ENCODE data around the gene PRR7.
A peak's percentile ranks its signal among the peaks of the same experiment; 100 is the strongest.

The PRR7 gene

DNA sequence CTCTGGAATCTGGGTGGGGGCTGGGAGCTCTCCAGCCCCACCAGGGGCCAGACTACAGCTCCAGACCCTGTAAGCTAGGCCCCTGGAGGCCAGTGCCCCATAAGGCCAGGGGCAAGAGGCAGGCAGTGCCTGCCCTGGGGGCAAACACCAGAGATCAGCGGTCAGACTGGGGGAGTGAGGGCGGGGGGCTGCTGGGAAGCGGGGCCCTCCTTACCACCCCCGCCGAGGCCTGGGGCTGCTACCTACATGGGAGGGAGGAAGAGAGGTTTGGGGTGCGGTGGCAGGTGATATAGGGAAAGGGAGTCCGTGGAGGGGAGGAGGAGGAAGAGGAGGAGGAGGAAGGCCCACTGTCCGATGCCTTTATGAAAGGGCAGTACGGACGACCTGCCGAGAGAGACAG, 12.7 kb downstream of the PRR7 start:
- no peaks in the 10 kb centered on the region for H3K9me3 ChIP-seq (ENCODE audit: control extremely low read depth in 1 of 5, control insufficient read depth in 4 of 5, insufficient read depth in 2 of 5, low read depth in 1 of 5, low read length in 4 of 5)
- peaks cover 4 to 51% (median 40%) of the 10 kb centered on the region in 4 experiments for H3K4me1 ChIP-seq (ENCODE audit: control extremely low read depth in 1 of 4, control insufficient read depth in 4 of 4, insufficient read depth in 4 of 4, low read length in 3 of 4)
- WGBS (ENCODE audit: insufficient coverage): 97% methylated on average over 11 of the region's 11 CpGs
- no peaks in the 10 kb centered on the region for H3K27me3 ChIP-seq (replicated peaks in 2 of 5; ENCODE audit: control insufficient read depth in 4 of 5, insufficient read depth in 5 of 5, low read length in 4 of 5)
- H3K36me3 ChIP-seq (ENCODE audit: control insufficient read depth in 4 of 4, insufficient read depth in 4 of 4, low read length in 3 of 4): peaks cover 2 to 18% (median 6%) of the 10 kb centered on the region in 4 experiments
- no peak overlapping the region for H3K27ac ChIP-seq (ENCODE audit: insufficient read depth in 1 of 2, low read depth in 1 of 2, low read length in 2 of 2, poor library complexity in 1 of 2, severe bottlenecking in 2 of 2)
- ChIA-PET POLR2A (no interaction called here), CTCF (interaction anchor here (0.8 to 26.2 kb wide), 8 partner anchors 10 to 70 kb away, joined by 3 to 509 read pairs (median 6); partner anchors contain the start of genes F12, PFN3 and SLC34A1)
- H3K4me3 ChIP-seq (ENCODE audit: control insufficient read depth in 1 of 7, extremely low read depth in 1 of 7, insufficient read depth in 4 of 7, low read depth in 2 of 7, low read length in 6 of 7): no peak overlapping the region
- no peak for DNase-seq

DNA sequence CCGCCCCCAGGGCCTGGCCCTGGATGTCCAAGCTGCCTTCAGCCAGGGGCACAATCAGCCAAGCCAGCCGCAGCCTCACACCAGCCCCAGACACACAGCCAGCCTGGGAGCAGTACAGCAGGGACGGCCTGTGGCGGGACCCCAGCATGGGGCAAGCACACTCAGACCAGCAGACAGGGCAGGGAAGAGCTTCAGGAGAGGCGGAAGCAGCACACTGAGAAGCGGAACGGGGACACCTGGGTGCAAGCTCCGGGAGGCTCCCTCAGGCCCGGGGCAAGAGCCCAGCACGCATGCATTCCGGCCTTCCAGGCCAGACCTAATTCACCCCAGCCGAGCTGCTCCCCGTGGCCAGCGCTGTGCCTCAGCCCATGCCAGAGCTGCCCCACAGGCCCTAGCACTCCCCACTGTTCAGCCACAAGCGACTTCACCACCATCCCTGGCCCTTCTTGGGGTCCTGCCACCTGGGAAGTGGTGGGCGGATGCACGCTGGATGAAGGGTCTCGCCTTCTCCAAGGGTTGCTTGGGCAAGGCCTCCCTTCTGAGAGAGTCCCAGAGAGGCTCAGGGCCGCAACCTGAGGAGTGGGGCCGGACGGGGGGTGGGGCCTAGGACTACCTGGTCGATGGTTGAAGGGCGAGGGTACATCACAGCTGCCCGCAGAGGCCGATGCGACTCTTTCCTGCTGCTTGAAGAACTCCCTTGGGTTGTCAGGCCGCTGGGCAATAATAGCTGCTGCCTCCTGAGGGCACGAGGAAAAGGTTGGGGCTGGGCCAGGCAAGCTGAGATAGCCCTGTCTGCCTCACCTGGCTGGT, 13.4 kb downstream of the PRR7 start:
- CTCF ChIA-PET: interaction anchor here (0.8 to 26.2 kb wide), 6 partner anchors 9 to 71 kb away, joined by 3 to 509 read pairs (median 6); partner anchors contain the start of genes F12, PFN3 and SLC34A1
- peaks cover 4 to 45% (median 35%) of the 10 kb centered on the region in 4 experiments for H3K4me1 ChIP-seq (ENCODE audit: control extremely low read depth in 1 of 4, control insufficient read depth in 4 of 4, insufficient read depth in 4 of 4, low read length in 3 of 4)
- no peak for DNase-seq
- H3K27ac ChIP-seq (ENCODE audit: insufficient read depth in 1 of 2, low read depth in 1 of 2, low read length in 2 of 2, poor library complexity in 1 of 2, severe bottlenecking in 2 of 2): no peak overlapping the region
- 96% methylated on average over 24 of the region's 28 CpGs for WGBS (ENCODE audit: insufficient coverage)
- H3K9me3 ChIP-seq (ENCODE audit: control extremely low read depth in 1 of 5, control insufficient read depth in 4 of 5, insufficient read depth in 2 of 5, low read depth in 1 of 5, low read length in 4 of 5): peaks cover 0 to under 1% (median 0%) of the 10 kb centered on the region in 5 experiments
- H3K36me3 ChIP-seq (ENCODE audit: control insufficient read depth in 4 of 4, insufficient read depth in 4 of 4, low read length in 3 of 4): peaks cover 2 to 19% (median 6%) of the 10 kb centered on the region in 4 experiments
- POLR2A ChIA-PET: no interaction called here
- no peak overlapping the region for H3K4me3 ChIP-seq (ENCODE audit: control insufficient read depth in 1 of 7, extremely low read depth in 1 of 7, insufficient read depth in 4 of 7, low read depth in 2 of 7, low read length in 6 of 7)
- no peaks in the 10 kb centered on the region for H3K27me3 ChIP-seq (replicated peaks in 2 of 5; ENCODE audit: control insufficient read depth in 4 of 5, insufficient read depth in 5 of 5, low read length in 4 of 5)

DNA sequence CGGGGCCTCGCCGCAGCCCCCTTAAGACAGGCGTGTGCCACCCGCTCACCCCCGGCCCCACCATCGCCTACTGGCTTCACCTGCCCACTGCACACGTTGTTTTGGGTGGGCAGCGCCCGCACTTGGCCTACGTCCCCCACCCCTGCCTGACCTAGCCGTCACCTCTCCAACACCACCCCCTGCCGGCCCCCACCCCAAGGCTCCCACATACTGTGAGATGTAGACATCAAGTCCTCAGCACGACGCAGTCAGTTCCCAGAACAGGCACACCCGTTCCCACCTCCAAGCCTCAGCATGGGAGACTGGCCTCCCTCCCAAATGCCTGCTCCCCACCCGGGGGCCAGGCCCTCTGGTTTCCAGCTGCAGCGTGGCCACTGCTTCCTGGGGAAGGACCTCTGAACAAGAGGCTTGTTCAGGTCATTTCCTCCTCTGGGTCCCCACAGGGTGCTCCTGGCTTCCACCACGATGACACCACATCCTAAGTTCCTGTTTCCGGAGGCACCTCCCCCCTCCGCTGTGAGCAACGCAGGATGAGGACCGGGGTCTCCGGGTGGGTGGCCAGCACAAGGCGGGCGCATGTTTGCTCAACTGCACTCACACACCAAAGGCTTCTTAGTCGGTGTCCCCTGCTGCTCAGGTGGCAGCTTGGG, 15.5 kb downstream of the PRR7 start:
- ChIA-PET CTCF (interaction anchor here (1.6 to 6.3 kb wide), 7 partner anchors 8 to 72 kb away, joined by 5 to 37 read pairs (median 8); no protein-coding TSS in a partner anchor), POLR2A (interaction anchor here (0.9 to 1.6 kb wide), 2 partner anchors 17 to 46 kb away, joined by 3 read pairs; no protein-coding TSS in a partner anchor)
- H3K9me3 ChIP-seq (ENCODE audit: control extremely low read depth in 1 of 5, control insufficient read depth in 4 of 5, insufficient read depth in 2 of 5, low read depth in 1 of 5, low read length in 4 of 5): peaks cover 0 to 5% (median 0%) of the 10 kb centered on the region in 5 experiments
- peaks cover 11 to 40% (median 19%) of the 10 kb centered on the region in 4 experiments for H3K36me3 ChIP-seq (ENCODE audit: control insufficient read depth in 4 of 4, insufficient read depth in 4 of 4, low read length in 3 of 4)
- WGBS (ENCODE audit: insufficient coverage): 36% methylated on average over 20 of the region's 27 CpGs
- no peaks in the 10 kb centered on the region for H3K27me3 ChIP-seq (replicated peaks in 2 of 5; ENCODE audit: control insufficient read depth in 4 of 5, insufficient read depth in 5 of 5, low read length in 4 of 5)
- H3K27ac ChIP-seq (ENCODE audit: insufficient read depth in 1 of 2, low read depth in 1 of 2, low read length in 2 of 2, poor library complexity in 1 of 2, severe bottlenecking in 2 of 2): no peak overlapping the region
- peaks cover 4 to 25% (median 18%) of the 10 kb centered on the region in 4 experiments for H3K4me1 ChIP-seq (ENCODE audit: control extremely low read depth in 1 of 4, control insufficient read depth in 4 of 4, insufficient read depth in 4 of 4, low read length in 3 of 4)
- H3K4me3 ChIP-seq (ENCODE audit: control insufficient read depth in 1 of 7, extremely low read depth in 1 of 7, insufficient read depth in 4 of 7, low read depth in 2 of 7, low read length in 6 of 7): peak overlapping the region in 3 of 7 experiments; percentile 7 to 41 (median 36)
- DNase-seq: peak; percentile 46 to 61 (median 50)

DNA sequence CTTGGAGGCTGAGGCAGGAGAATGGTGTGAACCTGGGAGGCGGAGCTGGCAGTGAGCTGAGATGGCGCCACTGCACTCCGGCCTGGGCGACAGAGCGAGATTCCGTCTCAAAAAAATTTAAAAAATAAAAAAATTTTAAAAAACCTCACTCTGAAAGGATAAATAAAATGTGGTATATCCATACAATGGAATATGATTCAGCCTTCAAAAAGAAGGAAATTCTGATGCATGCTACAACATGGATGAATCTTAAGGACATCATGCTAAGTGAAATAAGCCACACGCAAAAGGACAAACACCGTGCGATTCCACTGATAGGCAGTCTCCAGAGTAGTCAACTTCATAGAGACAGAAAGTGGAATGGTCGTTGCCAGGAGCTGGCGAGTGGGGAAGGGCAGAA, 18.4 kb downstream of the PRR7 start:
- Histone ChIP-seq H3K4me1 (ENCODE audit: control extremely low read depth in 1 of 4, control insufficient read depth in 4 of 4, insufficient read depth in 4 of 4, low read length in 3 of 4) (peaks cover 4 to 23% (median 15%) of the 10 kb centered on the region in 4 experiments), H3K4me3 (ENCODE audit: control insufficient read depth in 1 of 7, extremely low read depth in 1 of 7, insufficient read depth in 4 of 7, low read depth in 2 of 7, low read length in 6 of 7) (no peak overlapping the region), H3K9me3 (ENCODE audit: control extremely low read depth in 1 of 5, control insufficient read depth in 4 of 5, insufficient read depth in 2 of 5, low read depth in 1 of 5, low read length in 4 of 5) (peaks cover 0 to 5% (median 0%) of the 10 kb centered on the region in 5 experiments), H3K27me3 (replicated peaks in 2 of 5; ENCODE audit: control insufficient read depth in 4 of 5, insufficient read depth in 5 of 5, low read length in 4 of 5) (no peaks in the 10 kb centered on the region), H3K36me3 (ENCODE audit: control insufficient read depth in 4 of 4, insufficient read depth in 4 of 4, low read length in 3 of 4) (peaks cover 9 to 37% (median 21%) of the 10 kb centered on the region in 4 experiments), H3K27ac (ENCODE audit: insufficient read depth in 1 of 2, low read depth in 1 of 2, low read length in 2 of 2, poor library complexity in 1 of 2, severe bottlenecking in 2 of 2) (no peak overlapping the region)
- ChIA-PET POLR2A (no interaction called here), CTCF (interaction anchor here (1.3 to 6.3 kb wide), 9 partner anchors 8 to 75 kb away, joined by 3 to 37 read pairs (median 6); no protein-coding TSS in a partner anchor)
- no peak for DNase-seq
- WGBS (ENCODE audit: insufficient coverage): 91% methylated on average over 5 of the region's 11 CpGs

DNA sequence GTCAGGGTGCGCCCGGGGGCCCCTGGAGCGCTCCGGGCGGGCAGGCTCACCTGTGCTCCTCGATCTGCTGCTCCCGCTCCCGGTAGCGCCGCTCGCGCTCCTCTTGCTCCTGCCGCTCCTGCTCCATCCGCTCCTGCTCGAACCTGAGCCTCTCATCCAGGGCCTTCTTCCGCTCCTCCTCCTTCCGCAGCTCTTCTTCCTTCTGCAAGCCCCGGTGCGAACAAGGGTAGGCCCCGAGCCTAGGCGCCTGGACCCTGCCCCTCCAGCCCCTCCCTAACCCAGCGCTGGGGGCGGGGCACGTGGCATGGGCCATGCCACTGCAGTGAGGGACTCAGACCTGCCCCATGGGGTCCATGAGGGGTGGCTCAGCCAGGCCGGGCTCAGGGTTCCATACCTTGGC, 20.2 kb downstream of the PRR7 start:
- H3K27me3 ChIP-seq (replicated peaks in 2 of 5; ENCODE audit: control insufficient read depth in 4 of 5, insufficient read depth in 5 of 5, low read length in 4 of 5): no peaks in the 10 kb centered on the region
- no peak overlapping the region for H3K4me3 ChIP-seq (ENCODE audit: control insufficient read depth in 1 of 7, extremely low read depth in 1 of 7, insufficient read depth in 4 of 7, low read depth in 2 of 7, low read length in 6 of 7)
- DNase-seq: no peak
- no peak overlapping the region for H3K27ac ChIP-seq (ENCODE audit: insufficient read depth in 1 of 2, low read depth in 1 of 2, low read length in 2 of 2, poor library complexity in 1 of 2, severe bottlenecking in 2 of 2)
- peaks cover 0 to 5% (median 0%) of the 10 kb centered on the region in 5 experiments for H3K9me3 ChIP-seq (ENCODE audit: control extremely low read depth in 1 of 5, control insufficient read depth in 4 of 5, insufficient read depth in 2 of 5, low read depth in 1 of 5, low read length in 4 of 5)
- CTCF ChIA-PET: interaction anchor here (1.1 to 6.3 kb wide), 4 partner anchors 12 to 77 kb away, joined by 5 to 37 read pairs (median 8); no protein-coding TSS in a partner anchor
- H3K36me3 ChIP-seq (ENCODE audit: control insufficient read depth in 4 of 4, insufficient read depth in 4 of 4, low read length in 3 of 4): peaks cover 9 to 34% (median 19%) of the 10 kb centered on the region in 4 experiments
- POLR2A ChIA-PET: no interaction called here
- WGBS (ENCODE audit: insufficient coverage): 98% methylated on average over 17 of the region's 25 CpGs
- peaks cover 0 to 17% (median 14%) of the 10 kb centered on the region in 4 experiments for H3K4me1 ChIP-seq (ENCODE audit: control extremely low read depth in 1 of 4, control insufficient read depth in 4 of 4, insufficient read depth in 4 of 4, low read length in 3 of 4)

DNA sequence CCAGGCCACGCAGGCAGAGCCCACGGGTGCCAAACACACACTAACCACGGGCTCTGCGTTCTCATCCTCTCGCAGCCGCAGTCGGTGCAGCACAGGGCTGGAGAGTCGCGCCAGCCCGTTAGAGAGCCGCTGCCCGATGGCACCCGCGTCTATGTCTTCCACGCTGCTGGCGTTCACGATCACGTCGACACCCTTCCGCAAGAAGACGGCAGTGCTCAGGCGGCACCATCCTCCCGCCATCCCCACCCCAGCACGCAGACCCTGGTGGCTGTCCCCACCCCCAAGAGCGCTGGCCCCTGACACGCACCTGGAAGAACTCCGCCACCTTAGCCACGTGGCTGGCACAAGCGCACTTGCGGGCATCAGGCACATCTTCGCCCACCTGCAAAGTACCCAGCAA, 20.8 kb downstream of the PRR7 start:
- Histone ChIP-seq H3K27me3 (replicated peaks in 2 of 5; ENCODE audit: control insufficient read depth in 4 of 5, insufficient read depth in 5 of 5, low read length in 4 of 5) (no peaks in the 10 kb centered on the region), H3K9me3 (ENCODE audit: control extremely low read depth in 1 of 5, control insufficient read depth in 4 of 5, insufficient read depth in 2 of 5, low read depth in 1 of 5, low read length in 4 of 5) (peaks cover 0 to 5% (median 0%) of the 10 kb centered on the region in 5 experiments), H3K4me1 (ENCODE audit: control extremely low read depth in 1 of 4, control insufficient read depth in 4 of 4, insufficient read depth in 4 of 4, low read length in 3 of 4) (peaks cover 0 to 17% (median 14%) of the 10 kb centered on the region in 4 experiments), H3K4me3 (ENCODE audit: control insufficient read depth in 1 of 7, extremely low read depth in 1 of 7, insufficient read depth in 4 of 7, low read depth in 2 of 7, low read length in 6 of 7) (no peak overlapping the region), H3K36me3 (ENCODE audit: control insufficient read depth in 4 of 4, insufficient read depth in 4 of 4, low read length in 3 of 4) (peaks cover 9 to 34% (median 19%) of the 10 kb centered on the region in 4 experiments), H3K27ac (ENCODE audit: insufficient read depth in 1 of 2, low read depth in 1 of 2, low read length in 2 of 2, poor library complexity in 1 of 2, severe bottlenecking in 2 of 2) (no peak overlapping the region)
- DNase-seq: no peak
- POLR2A ChIA-PET: no interaction called here
- CTCF ChIA-PET: interaction anchor here (1.9 to 6.3 kb wide), 3 partner anchors 10 to 63 kb away, joined by 4 to 37 read pairs (median 9); no protein-coding TSS in a partner anchor
- 95% methylated on average over 31 of the region's 31 CpGs for WGBS (ENCODE audit: insufficient coverage)

Data from common myeloid progenitor, CD34-positive (primary cell).